SK-MEL-5 (cell line): Measurements from ENCODE around the gene CAMK1D. TPM values are rescaled to one million over a fixed set of nuclear protein-coding genes. Genes with fewer than 3 reads are reported as not detected.
A peak's percentile ranks its signal among the peaks of the same experiment; 100 is the strongest.

Experiments
- DNase-seq: peaks from one replicate; pipeline ENCODE4 v3.0.0-alpha.2; 2016; ENCODE audit warnings: low read depth, low spot score
- in situ Hi-C: cut with HindIII; loops from 2 replicates; pipeline ENCODE4 v1.10.0; 2016; ENCODE audit warnings: low sequenced_read_pairs, high pct_unique_total_duplicates, low pct_unique_long_range_greater_than_20kb
- total RNA-seq: library from RNA; depleted of rRNA; stranded (reverse); fragments of >200 nt; shearing (Covaris generic); gene quantifications from 2 replicates; pipeline ENCODE4 v1.2.3, GENCODE V29; 2014

Gene CAMK1D
- total RNA-seq, 1 experiment from 2014 or later: 0.37 TPM

GRCh38 chr10:12769323-12770044 is 420.1 kb downstream of the CAMK1D start:
- DNase-seq: no peak
- in situ Hi-C loops: no loop called here

- peak; percentile 2 for DNase-seq
Observed at GRCh38 chr10:12771981-12772760, 422.8 kb downstream of the CAMK1D start.

GRCh38 chr10:12772797-12773587 is 423.6 kb downstream of the CAMK1D start:
- no peak for DNase-seq
- in situ Hi-C loops: no loop called here

More at GRCh38 chr10:12771981-12772760, 422.8 kb downstream of the CAMK1D start:
- in situ Hi-C loops: no loop called here

GRCh38 chr10:12774204-12774894 is 425.0 kb downstream of the CAMK1D start:
- in situ Hi-C loops: no loop called here
- no peak for DNase-seq

- in situ Hi-C loops: no loop called here
- no peak for DNase-seq
Observed at GRCh38 chr10:12777840-12778585, 428.7 kb downstream of the CAMK1D start.

- DNase-seq: no peak
- in situ Hi-C loops: no loop called here
Observed at GRCh38 chr10:12780634-12781601, 431.6 kb downstream of the CAMK1D start.

GRCh38 chr10:12781976-12782375 is 432.6 kb downstream of the CAMK1D start:
- DNase-seq: no peak
- in situ Hi-C loops: no loop called here

GRCh38 chr10:12782537-12782936 is 433.2 kb downstream of the CAMK1D start:
- DNase-seq: peak; percentile 42
- in situ Hi-C loops: no loop called here

GRCh38 chr10:12783293-12783692 is 433.9 kb downstream of the CAMK1D start:
- DNase-seq: no peak

GRCh38 chr10:12784646-12785045 is 435.3 kb downstream of the CAMK1D start:
- in situ Hi-C loops: no loop called here

More at GRCh38 chr10:12783293-12783692, 433.9 kb downstream of the CAMK1D start:
- in situ Hi-C loops: no loop called here

GRCh38 chr10:12785415-12785831 is 436.1 kb downstream of the CAMK1D start:
- in situ Hi-C loops: no loop called here
- DNase-seq: no peak

More at GRCh38 chr10:12784646-12785045, 435.3 kb downstream of the CAMK1D start:
- no peak for DNase-seq

- DNase-seq: no peak
- in situ Hi-C loops: no loop called here
Observed at GRCh38 chr10:12787297-12787696, 437.9 kb downstream of the CAMK1D start.

- DNase-seq: no peak
- in situ Hi-C loops: no loop called here
Observed at GRCh38 chr10:12788277-12788676, 438.9 kb downstream of the CAMK1D start.

- DNase-seq: no peak
- in situ Hi-C loops: no loop called here
Observed at GRCh38 chr10:12790270-12790669, 440.9 kb downstream of the CAMK1D start.

GRCh38 chr10:12791728-12792127 is 442.4 kb downstream of the CAMK1D start:
- no peak for DNase-seq
- in situ Hi-C loops: no loop called here
